Parathyroid adenoma (tissue), 2 donors: ENCODE data around the gene BIRC7.

Experiments
- H2AFZ ChIP-seq: fragments of 300-600 bp; sonication (generic); one replicate; pipeline ENCODE4 v1.7.0; 2017; ENCODE audit warnings: antibody characterized with exemption, mild to moderate bottlenecking
- H3K27ac ChIP-seq: fragments of 300-600 bp; sonication (generic); one replicate; pipeline ENCODE4 v1.7.0; 2017
- H3K27me3 ChIP-seq: fragments of 300-600 bp; sonication (generic); one replicate; pipeline ENCODE4 v1.7.0; 2017; ENCODE audit warnings: low read length; ENCODE audit not compliant: control insufficient read depth, insufficient read depth
- H3K36me3 ChIP-seq: fragments of 300-600 bp; sonication (generic); one replicate; pipeline ENCODE4 v1.7.0; 2017; ENCODE audit warnings: low read length; ENCODE audit not compliant: control insufficient read depth, insufficient read depth
- H3K4me1 ChIP-seq: fragments of 300-600 bp; sonication (generic); one replicate; pipeline ENCODE4 v1.7.0; 2017; ENCODE audit warnings: control low read depth
- H3K4me2 ChIP-seq: fragments of 300-600 bp; sonication (generic); one replicate; pipeline ENCODE4 v1.7.0; 2017; ENCODE audit warnings: low read length
- H3K4me3 ChIP-seq: fragments of 300-600 bp; sonication (generic); one replicate; pipeline ENCODE4 v1.7.0; 2017; ENCODE audit warnings: low read depth, low read length
- H3K79me2 ChIP-seq: fragments of 300-600 bp; sonication (generic); one replicate; pipeline ENCODE4 v1.7.0; 2017; ENCODE audit warnings: control low read depth
- H3K9ac ChIP-seq: fragments of 300-600 bp; sonication (generic); one replicate; pipeline ENCODE4 v1.7.0; 2017; ENCODE audit warnings: mild to moderate bottlenecking
- H3K9me3 ChIP-seq: fragments of 300-600 bp; sonication (generic); one replicate; pipeline ENCODE4 v1.7.0; 2017; ENCODE audit warnings: low read length; ENCODE audit not compliant: control insufficient read depth
- TF ChIP-seq, protein P1 (sequence below): fragments of 300-600 bp; sonication (generic); IDR thresholded peaks from one replicate; pipeline ENCODE4 v1.7.0; 2017; ENCODE audit warnings: antibody characterized with exemption, mild to moderate bottlenecking
- donor health status: primary hyperparathyroidism.

BIRC7 gene

DNA sequence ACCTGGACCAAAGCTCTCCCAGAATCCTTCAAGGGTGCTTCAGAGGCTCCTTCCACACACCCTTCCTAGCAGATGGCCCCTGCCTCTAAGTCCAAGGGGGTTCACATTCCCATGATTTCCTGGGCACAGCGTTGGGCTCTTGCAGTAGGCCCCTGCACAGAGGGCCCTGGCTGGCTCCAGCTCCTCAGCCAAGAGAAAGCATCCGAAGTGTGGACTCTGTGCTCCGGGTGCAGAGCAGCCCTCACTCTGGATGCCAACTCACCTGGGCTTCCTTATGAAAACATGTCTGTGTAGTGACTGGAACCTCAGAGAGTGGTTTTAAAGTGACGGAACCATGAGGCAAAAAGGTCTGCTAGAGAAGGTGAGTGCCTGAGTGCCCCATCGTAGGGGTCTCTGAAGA is 31.3 kb upstream of the BIRC7 start:
- TF ChIP-seq, protein P1, sequence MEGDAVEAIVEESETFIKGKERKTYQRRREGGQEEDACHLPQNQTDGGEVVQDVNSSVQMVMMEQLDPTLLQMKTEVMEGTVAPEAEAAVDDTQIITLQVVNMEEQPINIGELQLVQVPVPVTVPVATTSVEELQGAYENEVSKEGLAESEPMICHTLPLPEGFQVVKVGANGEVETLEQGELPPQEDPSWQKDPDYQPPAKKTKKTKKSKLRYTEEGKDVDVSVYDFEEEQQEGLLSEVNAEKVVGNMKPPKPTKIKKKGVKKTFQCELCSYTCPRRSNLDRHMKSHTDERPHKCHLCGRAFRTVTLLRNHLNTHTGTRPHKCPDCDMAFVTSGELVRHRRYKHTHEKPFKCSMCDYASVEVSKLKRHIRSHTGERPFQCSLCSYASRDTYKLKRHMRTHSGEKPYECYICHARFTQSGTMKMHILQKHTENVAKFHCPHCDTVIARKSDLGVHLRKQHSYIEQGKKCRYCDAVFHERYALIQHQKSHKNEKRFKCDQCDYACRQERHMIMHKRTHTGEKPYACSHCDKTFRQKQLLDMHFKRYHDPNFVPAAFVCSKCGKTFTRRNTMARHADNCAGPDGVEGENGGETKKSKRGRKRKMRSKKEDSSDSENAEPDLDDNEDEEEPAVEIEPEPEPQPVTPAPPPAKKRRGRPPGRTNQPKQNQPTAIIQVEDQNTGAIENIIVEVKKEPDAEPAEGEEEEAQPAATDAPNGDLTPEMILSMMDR: no peak

DNA sequence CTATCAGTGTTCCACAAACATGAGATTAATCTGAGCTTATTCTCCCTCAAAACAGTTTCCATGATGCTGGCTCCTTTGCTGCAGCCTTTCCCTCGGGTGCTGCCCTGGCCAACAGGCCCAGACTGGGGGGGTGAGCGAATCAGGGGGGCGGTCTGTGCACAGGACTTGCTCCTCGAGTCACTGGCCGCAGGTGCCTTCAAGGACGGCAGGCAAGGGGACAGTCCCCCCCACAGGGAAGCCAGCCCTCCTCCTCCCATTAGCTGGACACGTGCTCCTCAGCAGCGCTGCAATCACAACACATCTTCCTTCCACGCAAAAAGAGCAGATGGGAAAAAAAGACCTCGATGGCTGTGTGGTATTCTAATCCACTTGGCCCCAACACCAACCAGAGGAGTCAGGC is 29.8 kb upstream of the BIRC7 start:
- Histone ChIP-seq H3K4me3 (no peak overlapping the region), H3K27ac (no peak overlapping the region), H3K4me2 (no peak overlapping the region), H3K4me1 (peaks cover 2% of the 10 kb centered on the region), H3K79me2 (peaks cover 62% of the 10 kb centered on the region), H3K9ac (no peak overlapping the region), H3K27me3 (no peaks in the 10 kb centered on the region), H3K36me3 (no peaks in the 10 kb centered on the region), H3K9me3 (no peaks in the 10 kb centered on the region), H2AFZ (no peak overlapping the region)
- TF ChIP-seq, protein P1: no peak

More for the DNA sequence above, 31.3 kb upstream of the BIRC7 start:
- H3K79me2 ChIP-seq: peaks cover 59% of the 10 kb centered on the region
- no peak overlapping the region for H3K4me3 ChIP-seq
- no peaks in the 10 kb centered on the region for H3K9me3 ChIP-seq
- H3K4me2 ChIP-seq: no peak overlapping the region
- H2AFZ ChIP-seq: no peak overlapping the region
- no peaks in the 10 kb centered on the region for H3K4me1 ChIP-seq
- H3K36me3 ChIP-seq: no peaks in the 10 kb centered on the region
- H3K27me3 ChIP-seq: no peaks in the 10 kb centered on the region
- no peak overlapping the region for H3K9ac ChIP-seq
- H3K27ac ChIP-seq: no peak overlapping the region

GRCh38 chr20:63206878-63207277 is 28.8 kb upstream of the BIRC7 start:
- peaks cover 6% of the 10 kb centered on the region for H3K4me1 ChIP-seq
- H3K36me3 ChIP-seq: no peaks in the 10 kb centered on the region
- H2AFZ ChIP-seq: no peak overlapping the region
- H3K27me3 ChIP-seq: no peaks in the 10 kb centered on the region
- no peak overlapping the region for H3K4me3 ChIP-seq
- H3K79me2 ChIP-seq: peaks cover 67% of the 10 kb centered on the region
- H3K9ac ChIP-seq: no peak overlapping the region
- no peak overlapping the region for H3K4me2 ChIP-seq
- H3K9me3 ChIP-seq: no peaks in the 10 kb centered on the region
- no peak overlapping the region for H3K27ac ChIP-seq
- TF ChIP-seq, protein P1: no peak

DNA sequence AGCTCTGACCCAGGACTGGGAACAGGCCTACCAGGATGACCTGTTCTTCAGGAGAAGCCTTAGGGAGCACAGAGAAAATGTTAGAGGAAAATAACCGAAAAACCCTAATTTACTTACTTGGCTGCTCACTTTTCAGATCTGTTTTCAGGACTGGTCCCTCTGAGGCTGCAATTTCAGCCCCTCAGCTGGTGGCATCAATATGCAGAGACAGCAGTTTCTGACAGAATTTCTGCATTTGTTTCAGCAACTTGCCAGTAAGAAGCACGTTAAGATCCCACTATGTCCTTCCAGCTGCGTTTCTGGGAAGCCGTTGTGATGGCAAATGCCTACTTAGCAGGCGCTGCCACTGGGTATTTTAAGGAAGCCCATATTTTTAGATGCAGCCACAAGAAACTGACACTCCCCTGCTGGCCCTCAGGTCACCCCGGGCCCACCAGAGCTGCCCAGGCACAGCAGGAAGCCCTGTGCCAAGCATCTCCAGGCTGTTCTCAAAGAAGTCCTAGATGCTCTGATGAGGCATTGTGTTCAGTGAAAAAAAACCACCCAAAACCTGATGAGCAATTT is 27.3 kb upstream of the BIRC7 start:
- no peak overlapping the region for H3K27ac ChIP-seq
- H3K9ac ChIP-seq: no peak overlapping the region
- H3K4me2 ChIP-seq: no peak overlapping the region
- no peak overlapping the region for H2AFZ ChIP-seq
- no peaks in the 10 kb centered on the region for H3K9me3 ChIP-seq
- no peak overlapping the region for H3K4me3 ChIP-seq
- H3K4me1 ChIP-seq: peaks cover 8% of the 10 kb centered on the region
- H3K36me3 ChIP-seq: no peaks in the 10 kb centered on the region
- no peaks in the 10 kb centered on the region for H3K27me3 ChIP-seq
- TF ChIP-seq, protein P1: no peak
- H3K79me2 ChIP-seq: peaks cover 70% of the 10 kb centered on the region

- peaks cover 14% of the 10 kb centered on the region for H3K4me1 ChIP-seq
- no peaks in the 10 kb centered on the region for H3K9me3 ChIP-seq
- no peak overlapping the region for H3K9ac ChIP-seq
- no peak overlapping the region for H3K27ac ChIP-seq
- peaks cover 79% of the 10 kb centered on the region for H3K79me2 ChIP-seq
- no peaks in the 10 kb centered on the region for H3K36me3 ChIP-seq
- H3K4me2 ChIP-seq: no peak overlapping the region
- H2AFZ ChIP-seq: no peak overlapping the region
- TF ChIP-seq, protein P1: no peak
- H3K27me3 ChIP-seq: no peaks in the 10 kb centered on the region
- H3K4me3 ChIP-seq: no peak overlapping the region
Measured at GRCh38 chr20:63210011-63210605, 25.6 kb upstream of the BIRC7 start.
